CD14-positive monocyte (primary cell): ENCODE data around the gene ROBO1. TPM values are rescaled to one million over a fixed set of nuclear protein-coding genes. Genes with fewer than 3 reads are reported as not detected.

ENCODE experiments used
- DNase-seq, 3 donors: peaks; one replicate each; pipeline ENCODE4 v3.0.0-alpha.2; 2011 to 2022
- H2AFZ ChIP-seq: 2 replicates; pipeline ENCODE4 v1.6.0; 2012; ENCODE audit warnings: mild to moderate bottlenecking, low read depth, low read length, inconsistent platforms; ENCODE audit not compliant: insufficient read depth, poor library complexity, severe bottlenecking
- H3K27ac ChIP-seq, 2 donors: 1 replicate in 1 of 2; 2 replicates in 1 of 2; pipeline ENCODE4 v1.5.1; 2012 to 2013; ENCODE audit warnings: low read length in 2 of 2, control low read depth in 1 of 2, inconsistent platforms in 1 of 2, low read depth in 1 of 2, mild to moderate bottlenecking in 1 of 2
- H3K27me3 ChIP-seq, 2 donors: one replicate each; pipeline versions ENCODE4 v1.6.0 to v1.6.1; 2011 to 2013; ENCODE audit warnings: low read length in 2 of 2; ENCODE audit not compliant: control insufficient read depth in 2 of 2, insufficient read depth in 2 of 2
- H3K36me3 ChIP-seq, 2 donors: replicated peaks in 1 of 2; 1 replicate in 1 of 2; 2 replicates in 1 of 2; pipeline versions ENCODE4 v1.5.1 to v1.6.1; 2012 to 2013; ENCODE audit warnings: low read length in 2 of 2, control low read depth in 1 of 2, inconsistent platforms in 1 of 2, mild to moderate bottlenecking in 1 of 2; ENCODE audit not compliant: insufficient read depth in 2 of 2, control insufficient read depth in 1 of 2
- H3K4me1 ChIP-seq, 2 donors: 1 replicate in 1 of 2; 2 replicates in 1 of 2; pipeline versions ENCODE4 v1.5.1 to v1.6.1; 2012 to 2013; ENCODE audit warnings: low read length in 2 of 2, control low read depth in 1 of 2, inconsistent platforms in 1 of 2, mild to moderate bottlenecking in 1 of 2, moderate library complexity in 1 of 2; ENCODE audit not compliant: insufficient read depth in 2 of 2, control insufficient read depth in 1 of 2
- H3K4me2 ChIP-seq: replicated peaks from 2 replicates; pipeline ENCODE3; 2012; ENCODE audit warnings: low read length, moderate library complexity, mild to moderate bottlenecking; ENCODE audit not compliant: poor library complexity, severe bottlenecking; ENCODE audit errors: extremely low read depth
- H3K4me3 ChIP-seq, 3 experiments: fragments of 200-600 bp in 1 of 3; sonication (generic) in 1 of 3; replicated peaks in 1 of 3; 1 replicate in 2 of 3; 2 replicates in 1 of 3; pipeline ENCODE4 v1.5.1; 2011 to 2013; ENCODE audit warnings: low read length in 3 of 3, mild to moderate bottlenecking in 3 of 3, control low read depth in 2 of 3, low read depth in 2 of 3, inconsistent platforms in 1 of 3, moderate library complexity in 1 of 3
- H3K79me2 ChIP-seq: 2 replicates; pipeline ENCODE4 v1.6.0; 2012; ENCODE audit warnings: mild to moderate bottlenecking, control low read depth, inconsistent platforms, low read length, moderate library complexity; ENCODE audit not compliant: insufficient read depth
- H3K9ac ChIP-seq: 2 replicates; pipeline ENCODE4 v1.6.0; 2017; ENCODE audit warnings: low read length, mild to moderate bottlenecking; ENCODE audit not compliant: insufficient read depth, poor library complexity, severe bottlenecking
- H3K9me3 ChIP-seq, 2 donors: replicated peaks in 1 of 2; 1 replicate in 1 of 2; 2 replicates in 1 of 2; pipeline versions ENCODE4 v1.5.1 to v1.6.1; 2012 to 2013; ENCODE audit warnings: low read length in 2 of 2, control low read depth in 1 of 2; ENCODE audit not compliant: control insufficient read depth in 1 of 2, insufficient read depth in 1 of 2
- H4K20me1 ChIP-seq: 2 replicates; pipeline ENCODE4 v1.6.0; 2012; ENCODE audit warnings: mild to moderate bottlenecking, low read length, control low read depth, moderate library complexity; ENCODE audit not compliant: insufficient read depth
- H3K27ac Mint-ChIP-seq, 7 donors: one replicate each; pipeline ENCODE4 v1.8.0; 2020; ENCODE audit warnings: mild to moderate bottlenecking in 7 of 7, mixed read lengths in 7 of 7, moderate library complexity in 6 of 7, inconsistent platforms in 2 of 7
- H3K27me3 Mint-ChIP-seq, 3 donors: one replicate each; pipeline ENCODE4 v1.8.0; 2021 to 2022; ENCODE audit warnings: low read depth in 3 of 3, mild to moderate bottlenecking in 3 of 3, mixed read lengths in 3 of 3, moderate library complexity in 3 of 3, inconsistent platforms in 1 of 3
- H3K36me3 Mint-ChIP-seq, 2 donors: one replicate each; pipeline ENCODE4 v1.8.0; 2020; ENCODE audit warnings: mixed read lengths in 2 of 2, inconsistent platforms in 1 of 2, mild to moderate bottlenecking in 1 of 2
- H3K4me1 Mint-ChIP-seq: one replicate; pipeline ENCODE4 v1.8.0; 2020; ENCODE audit warnings: mild to moderate bottlenecking, mixed read lengths
- H3K4me3 Mint-ChIP-seq, 2 donors: one replicate each; pipeline ENCODE4 v1.8.0; 2020; ENCODE audit warnings: mild to moderate bottlenecking in 2 of 2, mixed read lengths in 2 of 2, moderate library complexity in 1 of 2
- H3K9me3 Mint-ChIP-seq, 7 donors: one replicate each; pipeline ENCODE4 v1.8.0; 2020 to 2022; ENCODE audit warnings: mixed read lengths in 7 of 7, mild to moderate bottlenecking in 6 of 7, moderate library complexity in 6 of 7, inconsistent platforms in 2 of 7
- WGBS: methylation state at CpG from one replicate; pipeline ENCODE4 v1.1.5; 2013; ENCODE audit warnings: missing lambda C conversion rate; ENCODE audit not compliant: insufficient coverage; 5-methylcytosine and 5-hydroxymethylcytosine counted together
- intact Hi-C, 2 donors: fragments of 100-400 bp; cut with micrococcal nuclease; formaldehyde crosslinking; loops; one replicate each; pipeline versions ENCODE4 v1.15.0 to v1.15.1; 2023
- polyA plus RNA-seq, 3 donors: library from polyadenylated mRNA; depleted of rRNA in 1 of 3; unstranded in 2 of 3; stranded (reverse) in 1 of 3; fragments of 300-500 nt in 2 of 3; fragments of >200 nt in 1 of 3; fragmentation: Illumina TruSeq in 2 of 3; gene quantifications; 1 replicate in 2 of 3; 2 replicates in 1 of 3; pipeline ENCODE4 v1.2.3, GENCODE V29; 2012 to 2021
- TF ChIP-seq, protein P1 (sequence below): fragments of 200-600 bp; IDR thresholded peaks from one replicate; pipeline ENCODE4 v1.8.0; 2022; ENCODE audit warnings: antibody characterized with exemption, mild to moderate bottlenecking

The ROBO1 gene
- polyA plus RNA-seq, 3 donors: 0.09 to 0.10 TPM; not detected in 1

- no peaks in the 10 kb centered on the region for H3K36me3 ChIP-seq
- WGBS: no CpG with 5 or more reads among the region's 2 CpGs
- no peaks in the 10 kb centered on the region for H4K20me1 ChIP-seq
- peaks cover 0 to 4% (median 0%) of the 10 kb centered on the region in 7 donors for H3K9me3 Mint-ChIP-seq
- peaks cover 0 to 2% (median 0%) of the 10 kb centered on the region in 3 donors for H3K27me3 Mint-ChIP-seq
- H3K4me3 ChIP-seq: no peak overlapping the region
- no peaks in the 10 kb centered on the region for H3K36me3 Mint-ChIP-seq
- H3K27me3 ChIP-seq: no peaks in the 10 kb centered on the region
- H2AFZ ChIP-seq: no peak overlapping the region
- no peak overlapping the region for H3K9ac ChIP-seq
- H3K4me1 Mint-ChIP-seq: no peaks in the 10 kb centered on the region
- no peak for DNase-seq
- TF ChIP-seq, protein P1, sequence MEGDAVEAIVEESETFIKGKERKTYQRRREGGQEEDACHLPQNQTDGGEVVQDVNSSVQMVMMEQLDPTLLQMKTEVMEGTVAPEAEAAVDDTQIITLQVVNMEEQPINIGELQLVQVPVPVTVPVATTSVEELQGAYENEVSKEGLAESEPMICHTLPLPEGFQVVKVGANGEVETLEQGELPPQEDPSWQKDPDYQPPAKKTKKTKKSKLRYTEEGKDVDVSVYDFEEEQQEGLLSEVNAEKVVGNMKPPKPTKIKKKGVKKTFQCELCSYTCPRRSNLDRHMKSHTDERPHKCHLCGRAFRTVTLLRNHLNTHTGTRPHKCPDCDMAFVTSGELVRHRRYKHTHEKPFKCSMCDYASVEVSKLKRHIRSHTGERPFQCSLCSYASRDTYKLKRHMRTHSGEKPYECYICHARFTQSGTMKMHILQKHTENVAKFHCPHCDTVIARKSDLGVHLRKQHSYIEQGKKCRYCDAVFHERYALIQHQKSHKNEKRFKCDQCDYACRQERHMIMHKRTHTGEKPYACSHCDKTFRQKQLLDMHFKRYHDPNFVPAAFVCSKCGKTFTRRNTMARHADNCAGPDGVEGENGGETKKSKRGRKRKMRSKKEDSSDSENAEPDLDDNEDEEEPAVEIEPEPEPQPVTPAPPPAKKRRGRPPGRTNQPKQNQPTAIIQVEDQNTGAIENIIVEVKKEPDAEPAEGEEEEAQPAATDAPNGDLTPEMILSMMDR: no peak
- no peak overlapping the region for H3K27ac Mint-ChIP-seq
- H3K79me2 ChIP-seq: no peaks in the 10 kb centered on the region
- intact Hi-C loops: no loop called here
- H3K4me1 ChIP-seq: no peaks in the 10 kb centered on the region
- no peak overlapping the region for H3K4me3 Mint-ChIP-seq
- peaks cover 0 to 5% of the 10 kb centered on the region in 2 donors for H3K9me3 ChIP-seq
- H3K27ac ChIP-seq: no peak overlapping the region
- H3K4me2 ChIP-seq: no peak overlapping the region
Observed at GRCh38 chr3:78761126-78761525, 1006.7 kb downstream of the ROBO1 start.

DNA sequence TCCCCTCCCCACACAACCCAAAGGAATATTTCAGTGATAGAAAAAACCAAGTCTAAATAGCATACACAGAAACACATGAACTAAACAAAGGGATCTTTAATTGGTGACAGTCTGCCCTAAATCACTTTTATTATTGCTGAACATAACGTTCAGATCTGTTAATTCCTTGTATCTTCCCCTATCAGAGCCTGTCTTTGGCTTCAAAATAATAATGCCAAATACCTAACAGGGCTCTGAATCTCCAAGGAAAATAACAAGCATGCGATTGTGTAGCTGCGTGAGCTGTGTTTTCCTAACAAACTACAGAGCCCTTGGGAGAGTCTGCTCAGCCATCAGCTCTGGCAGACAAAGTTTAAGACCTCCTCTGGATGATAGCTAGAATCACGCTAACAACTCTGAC, 1010.1 kb downstream of the ROBO1 start:
- WGBS: 83% methylated on average over 3 of the region's 4 CpGs
- H3K4me2 ChIP-seq: no peak overlapping the region
- H2AFZ ChIP-seq: no peak overlapping the region
- H3K4me3 ChIP-seq: no peak overlapping the region
- H3K4me3 Mint-ChIP-seq: no peak overlapping the region
- no peaks in the 10 kb centered on the region for H3K4me1 Mint-ChIP-seq
- intact Hi-C loops: no loop called here
- no peak for DNase-seq
- H3K27me3 ChIP-seq: no peaks in the 10 kb centered on the region
- H3K27ac ChIP-seq: no peak overlapping the region
- no peaks in the 10 kb centered on the region for H3K36me3 ChIP-seq
- no peaks in the 10 kb centered on the region for H3K36me3 Mint-ChIP-seq
- H3K9me3 Mint-ChIP-seq: peaks cover 0 to 6% (median 0%) of the 10 kb centered on the region in 7 donors
- TF ChIP-seq, protein P1: no peak
- H3K79me2 ChIP-seq: no peaks in the 10 kb centered on the region
- peaks cover 0 to 5% of the 10 kb centered on the region in 2 donors for H3K9me3 ChIP-seq
- H3K27me3 Mint-ChIP-seq: peaks cover 0 to 2% (median 0%) of the 10 kb centered on the region in 3 donors
- no peak overlapping the region for H3K27ac Mint-ChIP-seq
- no peaks in the 10 kb centered on the region for H4K20me1 ChIP-seq
- H3K4me1 ChIP-seq: no peaks in the 10 kb centered on the region
- no peak overlapping the region for H3K9ac ChIP-seq
